Retina (tissue), 1 donor: ENCODE results near the gene PGGT1B.
A peak's percentile ranks its signal among the peaks of the same experiment; 100 is the strongest.
"Not testable (repeated sequence)": the region's sequence is repeated elsewhere in the genome, so short reads cannot be mapped to it uniquely, and the experiment has no call there.

Experiments
- DNase-seq: peaks from one replicate; pipeline ENCODE4 v3.0.0-alpha.2; 2016

Gene PGGT1B

DNA sequence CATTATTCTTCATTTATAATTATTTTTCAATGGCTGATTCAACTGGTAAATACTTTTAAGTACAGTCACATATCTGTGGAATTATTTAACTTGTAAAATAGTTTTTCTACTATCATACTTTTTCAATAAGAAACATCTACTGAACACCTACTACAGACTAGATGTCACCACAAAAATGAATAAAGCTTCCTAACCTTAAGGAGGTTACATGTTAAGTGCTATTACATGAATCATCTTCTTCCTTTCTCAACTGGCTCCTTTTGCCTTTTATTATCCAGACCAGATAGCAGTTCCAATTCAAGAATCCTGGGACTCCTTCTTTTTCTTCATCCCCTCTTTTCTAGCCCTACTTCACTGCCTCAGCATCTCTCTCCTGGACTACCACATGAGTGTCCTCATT is 4.7 kb downstream of the PGGT1B start:
- DNase-seq = no peak

DNA sequence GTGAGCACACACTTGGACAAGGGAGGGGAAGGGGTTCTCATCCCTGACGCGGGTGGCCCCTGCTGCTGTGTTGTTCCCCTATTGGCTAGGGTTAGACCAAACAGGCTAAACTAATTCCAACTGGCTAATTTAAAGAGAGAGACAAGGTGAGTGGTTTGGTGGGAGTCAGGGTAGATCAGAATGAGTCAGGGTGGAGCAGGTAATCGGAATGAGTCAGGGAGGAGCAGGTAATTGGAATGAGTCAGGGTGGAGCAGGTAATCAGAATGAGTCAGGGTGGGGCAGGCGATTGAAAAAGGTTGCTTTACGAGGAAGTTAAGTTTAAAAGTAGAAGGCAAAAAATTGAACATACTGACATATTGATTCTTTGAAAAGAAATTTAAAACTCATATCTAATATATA is 13.3 kb downstream of the PGGT1B start:
- DNase-seq = not testable (repeated sequence)

DNA sequence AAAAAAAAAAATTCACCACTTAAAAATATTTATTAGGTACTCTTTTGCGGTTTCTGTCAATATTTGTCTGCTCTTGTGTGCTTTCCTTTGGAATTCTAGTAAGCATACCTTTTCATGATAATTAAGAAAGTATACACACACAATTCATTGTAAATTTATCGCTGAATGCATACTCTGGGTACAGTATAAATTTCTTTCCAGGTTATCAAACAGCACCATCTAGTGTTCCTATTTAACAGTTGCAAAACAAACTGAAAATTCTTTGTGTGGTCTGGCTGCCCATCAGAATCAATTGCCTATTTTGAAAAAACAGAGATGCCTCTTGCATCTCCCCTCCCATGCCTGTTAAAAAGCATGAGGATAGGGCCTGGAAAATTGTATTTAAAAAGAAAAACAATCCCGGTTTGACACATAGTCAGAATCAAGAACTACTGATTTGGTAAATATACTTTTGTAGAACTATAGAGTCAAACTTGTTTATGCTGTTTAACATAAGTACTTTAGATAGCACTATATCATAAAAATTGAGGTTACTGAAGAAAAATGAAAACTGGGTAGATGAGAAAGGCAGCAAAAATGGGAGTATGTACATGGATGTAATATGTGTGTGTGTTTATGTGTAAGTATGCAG is 16.2 kb downstream of the PGGT1B start:
- peak; percentile 47 for DNase-seq

- no peak for DNase-seq
These were observed 19.3 kb downstream of the PGGT1B start for GRCh38 chr5:115243412-115243811.

GRCh38 chr5:115241881-115242642 is 20.6 kb downstream of the PGGT1B start:
- DNase-seq = no peak

GRCh38 chr5:115237066-115237465 is 25.6 kb downstream of the PGGT1B start:
- no peak for DNase-seq

GRCh38 chr5:115236599-115236998 is 26.1 kb downstream of the PGGT1B start:
- DNase-seq = no peak

DNA sequence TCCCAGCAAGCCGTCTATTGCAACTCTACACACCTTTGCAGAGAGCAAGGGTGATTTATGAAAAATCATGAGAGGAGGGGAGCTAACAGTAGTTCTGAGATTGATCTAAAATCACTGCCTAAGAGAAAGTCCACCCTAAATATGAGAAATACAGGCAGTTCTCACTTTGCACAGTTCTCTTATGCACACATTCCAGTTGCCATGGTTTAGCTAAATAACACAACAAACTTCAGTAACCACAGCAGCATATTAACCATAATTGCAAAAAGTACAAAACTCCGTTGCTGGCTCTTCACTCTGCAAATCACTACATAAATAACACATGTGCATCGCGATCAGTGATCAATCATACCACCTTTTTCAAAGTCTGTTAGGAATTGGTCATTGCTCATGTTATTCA is 31.1 kb downstream of the PGGT1B start:
- no peak for DNase-seq

GRCh38 chr5:115229606-115230005 is 33.1 kb downstream of the PGGT1B start:
- DNase-seq = no peak

DNA sequence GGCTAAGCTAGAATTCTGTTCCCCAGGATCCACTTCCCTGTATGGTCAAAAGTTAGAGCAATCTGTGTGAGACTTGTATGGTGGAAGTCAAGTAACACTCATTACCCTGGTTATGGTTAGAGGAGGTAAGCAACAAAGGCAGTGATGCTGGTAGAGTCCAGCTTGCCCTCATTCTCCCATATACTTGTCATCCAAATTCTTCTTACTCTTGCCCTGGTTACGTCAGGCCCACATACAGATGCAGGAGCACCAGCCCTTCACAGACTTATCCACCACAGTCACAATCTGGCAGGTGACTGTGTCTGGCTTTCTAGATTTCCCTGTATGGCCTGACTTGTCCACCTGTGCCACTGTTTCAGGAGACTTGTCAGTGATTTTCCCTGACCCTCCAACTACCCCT is 35.4 kb downstream of the PGGT1B start:
- no peak for DNase-seq

GRCh38 chr5:115214541-115214940 is 48.1 kb downstream of the PGGT1B start:
- no peak for DNase-seq

DNA sequence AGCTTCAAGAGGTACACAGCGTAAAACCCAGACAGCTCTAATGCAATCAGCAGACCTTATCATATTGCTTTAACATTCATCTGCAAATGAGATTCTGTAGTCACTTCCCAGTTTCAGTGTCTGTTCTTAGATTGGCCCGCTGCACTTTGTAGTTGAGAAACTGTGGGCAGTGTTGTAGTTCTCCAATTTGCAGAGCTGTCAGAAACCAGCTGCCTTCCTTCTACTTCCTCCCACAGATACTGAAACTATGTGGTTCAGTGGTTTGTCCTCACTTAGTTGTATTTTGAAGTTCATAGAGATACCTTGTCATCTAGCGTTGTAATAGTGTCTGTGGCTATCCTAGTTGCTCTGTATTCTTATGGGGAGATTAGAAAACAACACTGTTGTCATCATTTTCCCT is 53.4 kb downstream of the PGGT1B start:
- no peak for DNase-seq

DNA sequence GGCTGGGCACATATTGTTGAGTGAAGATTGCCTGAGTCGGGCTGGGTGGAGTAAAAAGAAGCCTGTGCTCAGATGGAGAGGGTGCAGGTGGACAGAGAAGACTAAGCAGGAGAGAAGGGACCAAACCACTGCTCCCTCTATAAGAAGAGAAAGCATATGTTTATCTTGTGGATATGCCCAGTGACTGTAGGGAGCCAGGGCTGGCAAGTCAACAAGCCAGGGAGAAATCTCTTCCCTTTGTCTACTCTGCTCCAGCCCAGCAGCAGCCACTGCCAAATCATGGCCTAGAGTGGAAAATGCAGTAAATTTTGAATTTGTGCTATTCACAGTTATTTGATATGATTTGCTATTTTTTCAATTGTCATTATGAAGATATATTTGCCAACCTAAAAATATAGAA is 59.7 kb downstream of the PGGT1B start:
- no peak for DNase-seq

- DNase-seq = no peak
These were observed 66.5 kb downstream of the PGGT1B start for GRCh38 chr5:115196161-115196560.

DNA sequence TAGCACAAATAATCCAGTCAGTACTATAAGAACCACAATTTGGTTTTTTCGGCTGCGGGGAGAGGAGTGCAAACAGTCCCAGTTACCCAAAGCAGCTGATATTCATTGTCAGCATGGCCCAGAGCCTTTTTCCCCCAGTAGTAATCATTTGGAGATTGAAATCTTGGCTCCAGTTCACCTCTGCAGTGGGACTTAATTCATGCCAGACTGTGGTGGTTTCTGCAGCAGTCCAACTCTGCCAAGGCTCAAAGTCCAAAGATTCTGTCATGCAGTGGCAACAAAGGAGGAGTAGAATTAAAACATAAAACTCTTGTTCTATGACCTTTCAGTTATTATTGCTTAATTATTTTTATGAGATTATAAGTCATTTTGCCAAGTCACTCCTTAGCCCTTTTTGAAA is 68.0 kb downstream of the PGGT1B start:
- DNase-seq = no peak

- DNase-seq = no peak
These were observed 69.4 kb downstream of the PGGT1B start for GRCh38 chr5:115193295-115193694.

DNA sequence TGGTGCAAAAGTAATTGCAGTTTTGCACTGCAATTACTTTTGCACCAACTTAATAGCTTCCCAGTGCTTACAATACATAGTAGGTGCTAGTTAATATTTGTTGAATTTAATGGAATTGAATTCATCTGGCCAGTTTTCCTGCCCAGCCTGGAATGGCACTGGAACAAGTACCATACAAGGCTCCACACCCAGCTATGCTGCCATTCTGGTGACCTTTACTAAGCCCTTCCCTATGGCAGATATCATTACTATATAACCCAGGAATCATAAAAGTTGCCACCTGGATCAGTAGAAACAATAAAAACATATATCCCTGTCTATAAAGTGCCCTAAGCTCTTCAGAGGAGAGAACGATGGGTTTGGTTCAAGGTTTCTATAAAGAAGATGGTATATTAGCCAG is 70.6 kb downstream of the PGGT1B start:
- no peak for DNase-seq

DNA sequence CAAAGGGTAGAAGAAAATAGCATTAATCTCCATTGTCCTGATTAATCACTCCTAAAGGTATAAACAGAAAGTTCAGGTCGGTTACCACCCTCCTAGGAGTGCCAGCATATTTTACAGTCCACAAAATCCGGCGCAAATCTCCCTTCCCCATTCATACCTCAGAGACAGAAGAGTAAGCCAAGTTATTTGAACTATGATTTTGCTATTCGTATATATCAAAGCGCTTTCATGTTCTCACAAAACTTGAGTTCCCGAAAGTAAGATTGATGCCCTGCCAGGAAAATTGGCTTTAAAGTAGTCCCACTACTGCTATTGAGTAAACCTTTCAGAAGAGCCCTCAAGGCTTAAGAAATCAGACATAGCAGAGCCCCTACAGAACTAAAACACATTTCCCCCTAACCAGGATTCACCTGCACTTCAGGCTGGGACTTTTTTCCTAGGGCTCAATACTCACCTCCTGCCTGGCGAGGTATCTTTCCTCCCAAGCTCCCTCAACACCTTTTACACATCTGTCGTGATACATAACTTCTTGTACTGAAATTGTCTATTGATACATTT is 71.1 kb downstream of the PGGT1B start:
- no peak for DNase-seq

DNA sequence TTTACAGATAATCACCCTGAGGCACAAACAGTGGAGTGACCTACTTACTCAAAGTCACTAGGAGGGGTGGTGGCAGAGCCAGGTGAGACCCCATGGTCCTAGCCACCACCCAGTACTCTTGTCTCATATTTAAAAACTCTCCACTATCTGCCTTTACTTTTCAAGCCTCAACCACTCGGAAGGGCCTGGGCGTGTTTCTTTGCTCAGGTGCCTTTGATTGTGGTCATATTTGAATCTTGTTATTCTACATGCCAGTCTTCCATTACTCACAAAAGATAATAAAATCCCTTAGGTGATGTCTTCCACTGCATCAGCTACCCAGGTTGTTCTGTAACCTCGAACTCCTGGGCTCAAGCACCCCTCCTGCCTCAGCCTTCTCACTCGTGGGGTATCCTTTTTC is 72.3 kb downstream of the PGGT1B start:
- DNase-seq = no peak

DNA sequence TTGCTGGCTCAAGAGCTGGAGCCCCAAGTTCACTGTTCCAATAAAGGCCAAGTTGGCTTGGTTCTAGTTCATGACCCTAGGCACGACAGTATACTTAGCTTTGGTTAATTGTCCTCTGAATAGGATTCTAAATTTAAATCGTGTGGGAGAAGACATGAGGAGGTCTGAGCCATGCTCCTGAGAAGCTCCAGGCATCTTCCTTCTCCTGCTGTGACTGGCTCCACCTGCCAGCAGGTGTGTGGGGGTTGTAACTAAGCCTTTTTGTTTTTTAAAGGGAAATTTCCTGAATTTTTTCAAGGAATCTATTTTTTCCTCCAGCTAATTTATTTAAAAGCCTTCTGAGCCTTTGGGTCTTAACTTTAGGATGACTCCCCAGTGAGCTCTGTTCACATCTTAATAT is 72.8 kb downstream of the PGGT1B start:
- no peak for DNase-seq

DNA sequence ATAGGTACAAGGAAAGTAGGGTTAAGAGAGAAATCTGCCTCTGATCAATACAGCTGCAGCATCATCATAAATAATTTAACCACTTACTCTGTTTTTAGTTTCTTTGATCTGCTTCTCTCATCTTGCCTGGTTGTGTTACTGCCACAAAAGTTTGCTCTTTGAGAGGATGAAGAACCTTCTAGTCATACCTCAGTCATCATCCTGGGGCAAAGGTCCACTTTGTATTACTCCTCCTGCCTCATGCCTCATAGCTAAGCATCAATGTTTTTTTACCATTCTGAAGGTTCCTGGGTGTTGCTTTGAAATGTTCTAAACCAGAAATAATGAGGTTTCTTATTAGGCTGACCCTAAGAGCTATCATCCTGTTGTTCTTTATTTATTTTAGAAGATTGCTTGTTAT is 75.9 kb downstream of the PGGT1B start:
- no peak for DNase-seq

- DNase-seq = no peak
These were observed 77.9 kb downstream of the PGGT1B start for GRCh38 chr5:115184770-115185169.

DNA sequence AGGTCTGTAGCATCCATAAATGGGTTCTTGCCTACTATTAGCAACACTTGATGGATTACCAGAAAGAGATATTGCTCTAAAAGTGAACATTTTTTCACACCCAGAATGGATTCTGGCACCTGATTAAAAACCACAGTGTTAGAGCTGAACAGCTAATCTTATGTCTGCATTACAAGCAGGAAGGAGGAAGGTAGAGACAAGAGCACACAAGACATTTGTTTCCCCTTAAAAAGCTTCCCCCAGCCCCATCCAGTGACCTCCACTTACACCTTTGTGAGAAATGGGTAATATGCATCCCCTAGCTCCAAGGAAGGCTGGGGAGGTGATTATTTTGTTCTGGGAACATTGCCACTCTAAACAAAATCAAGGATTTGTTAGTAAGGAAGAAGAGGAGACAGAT is 80.9 kb downstream of the PGGT1B start:
- DNase-seq = no peak

- peak; percentile 96 for DNase-seq
These were observed 82.4 kb downstream of the PGGT1B start for GRCh38 chr5:115180165-115180709.
